NCI-H2171 (cell line): ENCODE results near the gene PPP1R14C.
"Not testable (repeated sequence)": the region's sequence is repeated elsewhere in the genome, so short reads cannot be mapped to it uniquely, and the experiment has no call there.

Experiments used
- DNase-seq: peaks from one replicate; lab custom pipeline; 2025; lab: John Stamatoyannopoulos, UW

Gene PPP1R14C

GRCh38 chr6:150169181-150169580, 26.3 kb downstream of the PPP1R14C start:
- no peak for DNase-seq

GRCh38 chr6:150169609-150170008, 26.8 kb downstream of the PPP1R14C start:
- no peak for DNase-seq

GRCh38 chr6:150172929-150173328, 30.1 kb downstream of the PPP1R14C start:
- no peak for DNase-seq

- DNase-seq = peak; percentile 2
Observed at GRCh38 chr6:150175586-150176151, 32.8 kb downstream of the PPP1R14C start.

- DNase-seq = no peak
Observed at GRCh38 chr6:150176152-150176551, 33.3 kb downstream of the PPP1R14C start.

- no peak for DNase-seq
Observed at GRCh38 chr6:150176659-150177058, 33.8 kb downstream of the PPP1R14C start.

GRCh38 chr6:150177259-150177951, 34.6 kb downstream of the PPP1R14C start:
- no peak for DNase-seq

- DNase-seq = no peak
Observed at GRCh38 chr6:150177952-150178520, 35.2 kb downstream of the PPP1R14C start.

- DNase-seq = no peak
Observed at GRCh38 chr6:150179030-150179429, 36.2 kb downstream of the PPP1R14C start.

GRCh38 chr6:150179907-150180424, 37.1 kb downstream of the PPP1R14C start:
- DNase-seq = not testable (repeated sequence)

- DNase-seq = no peak
Observed at GRCh38 chr6:150180517-150180916, 37.7 kb downstream of the PPP1R14C start.

- no peak for DNase-seq
Observed at GRCh38 chr6:150182460-150183078, 39.7 kb downstream of the PPP1R14C start.

GRCh38 chr6:150183105-150183504, 40.3 kb downstream of the PPP1R14C start:
- no peak for DNase-seq

- no peak for DNase-seq
Observed at GRCh38 chr6:150183966-150184365, 41.1 kb downstream of the PPP1R14C start.

- no peak for DNase-seq
Observed at GRCh38 chr6:150184850-150185731, 42.2 kb downstream of the PPP1R14C start.

GRCh38 chr6:150185732-150186117, 42.9 kb downstream of the PPP1R14C start:
- DNase-seq = no peak

- no peak for DNase-seq
Observed at GRCh38 chr6:150186129-150186898, 43.5 kb downstream of the PPP1R14C start.

GRCh38 chr6:150187433-150187832, 44.6 kb downstream of the PPP1R14C start:
- DNase-seq = not testable (repeated sequence)

- DNase-seq = no peak
Observed at GRCh38 chr6:150189122-150189521, 46.3 kb downstream of the PPP1R14C start.

GRCh38 chr6:150191809-150192208, 49.0 kb downstream of the PPP1R14C start:
- DNase-seq = no peak

GRCh38 chr6:150194195-150194594, 51.4 kb downstream of the PPP1R14C start:
- DNase-seq = no peak
